ENCODE results near the gene PFKFB2. TPM values are rescaled to one million over a fixed set of nuclear protein-coding genes. Genes with fewer than 3 reads are reported as not detected.
A peak's percentile ranks its signal among the peaks of the same experiment; 100 is the strongest.

PFKFB2 gene
- total and polyA plus RNA-seq, 2 of the 8 experiments (the other 6 are each of a cell fraction or from before 2014, with no cell fraction given) = 6.7 to 19.1 TPM

GRCh38 chr1:207034998-207035397 is 18.1 kb upstream of the PFKFB2 start:
- H3K4me2 ChIP-seq (ENCODE audit: insufficient read depth in 1 of 2, low read depth in 2 of 2, low read length in 2 of 2) = no peak overlapping the region
- TF ChIP-seq POLR2AphosphoS5 (IDR thresholded peaks at IDR 0.05; ENCODE audit: low read depth, low read length) = no peak
- TF ChIP-seq, protein P1, sequence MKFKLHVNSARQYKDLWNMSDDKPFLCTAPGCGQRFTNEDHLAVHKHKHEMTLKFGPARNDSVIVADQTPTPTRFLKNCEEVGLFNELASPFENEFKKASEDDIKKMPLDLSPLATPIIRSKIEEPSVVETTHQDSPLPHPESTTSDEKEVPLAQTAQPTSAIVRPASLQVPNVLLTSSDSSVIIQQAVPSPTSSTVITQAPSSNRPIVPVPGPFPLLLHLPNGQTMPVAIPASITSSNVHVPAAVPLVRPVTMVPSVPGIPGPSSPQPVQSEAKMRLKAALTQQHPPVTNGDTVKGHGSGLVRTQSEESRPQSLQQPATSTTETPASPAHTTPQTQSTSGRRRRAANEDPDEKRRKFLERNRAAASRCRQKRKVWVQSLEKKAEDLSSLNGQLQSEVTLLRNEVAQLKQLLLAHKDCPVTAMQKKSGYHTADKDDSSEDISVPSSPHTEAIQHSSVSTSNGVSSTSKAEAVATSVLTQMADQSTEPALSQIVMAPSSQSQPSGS (IDR thresholded peaks at IDR 0.05; ENCODE audit: low read length) = no peak
- TF ChIP-seq TCF12 (IDR thresholded peaks at IDR 0.05; ENCODE audit: low read depth, low read length) = no peak
- no peak for TF ChIP-seq SUZ12 (IDR thresholded peaks at IDR 0.05; ENCODE audit: low read length)

More at GRCh38 chr1:207034998-207035397, 18.1 kb upstream of the PFKFB2 start:
- Histone ChIP-seq H3K9ac (replicated peaks in 1 of 4; ENCODE audit: extremely low read depth in 1 of 4, low read depth in 3 of 4, low read length in 3 of 4) (no peak overlapping the region), H3K79me1 (ENCODE audit: low read depth, low read length) (no peaks in the 10 kb centered on the region), H3K4me3 (ENCODE audit: extremely low read depth in 1 of 4, insufficient read depth in 2 of 4, low read depth in 3 of 4, low read length in 4 of 4) (no peak overlapping the region), H2AK5ac (ENCODE audit: low read depth, low read length) (no peak overlapping the region), H4K91ac (replicated peaks; ENCODE audit: insufficient read length, low read length) (no peak overlapping the region), H2BK12ac (ENCODE audit: low read depth, low read length) (no peak overlapping the region), H3K27me3 (replicated peaks in 1 of 4; ENCODE audit: control insufficient read depth in 3 of 4, extremely low read depth in 1 of 4, insufficient read depth in 3 of 4, low read length in 3 of 4) (no peaks in the 10 kb centered on the region), H2BK5ac (ENCODE audit: low read depth, low read length) (no peak overlapping the region), H2BK20ac (ENCODE audit: low read length) (no peak overlapping the region), H3K18ac (ENCODE audit: extremely low read depth, low read length) (no peak overlapping the region), H2AFZ (ENCODE audit: low read length) (0 out of 2 replicates have a peak overlapping the region, but pooled peaks have one; percentile 25), H4K5ac (ENCODE audit: insufficient read length, low read depth, low read length) (no peak overlapping the region), H3K4me1 (replicated peaks in 1 of 4; ENCODE audit: control insufficient read depth in 3 of 4, insufficient read depth in 4 of 4, low read length in 3 of 4) (peaks cover 4 to 16% (median 12%) of the 10 kb centered on the region in 4 experiments; a peak in 6 of 7 replicates), H3K27ac (ENCODE audit: low read depth, low read length) (no peak overlapping the region), H3K9me3 (ENCODE audit: insufficient read depth in 2 of 2, low read depth in 1 of 2, low read length in 1 of 2) (no peaks in the 10 kb centered on the region), H3K4ac (replicated peaks; ENCODE audit: insufficient read length, low read depth, low read length) (no peak overlapping the region), H2BK15ac (ENCODE audit: low read length) (no peak overlapping the region), H3K36me3 (ENCODE audit: control insufficient read depth in 2 of 4, insufficient read depth in 4 of 4, low read length in 3 of 4) (no peaks in the 10 kb centered on the region), H3K14ac (ENCODE audit: insufficient read length) (no peak overlapping the region), H3K23me2 (ENCODE audit: low read depth, low read length) (no peaks in the 10 kb centered on the region), H3K56ac (replicated peaks; ENCODE audit: insufficient read length, low read depth, low read length) (no peak overlapping the region), H4K8ac (ENCODE audit: extremely low read depth, insufficient read depth, low read length) (no peak overlapping the region), H4K20me1 (replicated peaks in 1 of 2; ENCODE audit: control insufficient read depth in 1 of 2, insufficient read depth in 2 of 2, low read length in 2 of 2) (no peaks in the 10 kb centered on the region), H3K79me2 (ENCODE audit: control insufficient read depth in 1 of 2, insufficient read depth in 2 of 2, low read length in 2 of 2) (no peaks in the 10 kb centered on the region), H2BK120ac (replicated peaks; ENCODE audit: low read depth, low read length) (no peak overlapping the region), H3K23ac (ENCODE audit: insufficient read length) (no peak overlapping the region)
- DNase-seq (ENCODE audit: low read depth in 1 of 2, low spot score in 2 of 2) (no peak), FAIRE-seq (no peak)
- CTCF ChIA-PET (ENCODE audit: partially characterized antibody) = no interaction called here
- POLR2A ChIA-PET (ENCODE audit: partially characterized antibody) = interaction anchor here (1.6 kb wide), 1 partner anchor 18 kb away, joined by 5 read pairs; the partner anchor contains the start of gene PFKFB2

All from H1 (cell line).